Fibroblast of lung (primary cell): ENCODE measurements around the gene SERTAD2.

Experiments used
- CTCF ChIP-seq, 2 donors: IDR thresholded peaks in 1 of 2; conservative IDR thresholded peaks in 1 of 2; 1 replicate in 1 of 2; 2 replicates in 1 of 2; pipeline ENCODE4 v1.5.1; 2011 to 2012; ENCODE audit warnings: low read length in 2 of 2, control low read depth in 1 of 2, inconsistent platforms in 1 of 2, low read depth in 1 of 2, mild to moderate bottlenecking in 1 of 2
- EZH2 ChIP-seq: IDR thresholded peaks from 2 replicates; pipeline ENCODE4 v1.5.1; 2012; ENCODE audit warnings: low read length, control low read depth, mild to moderate bottlenecking; ENCODE audit errors: missing control alignments

- TF ChIP-seq EZH2 (no peak), CTCF (conservative IDR thresholded peaks at IDR 0.05 in 1 of 2, IDR thresholded peaks at IDR 0.05 in 1 of 2; ENCODE audit: low read depth in 1 of 2, low read length in 2 of 2) (no peak)
Measured at GRCh38 chr2:64632835-64633819, 20.6 kb downstream of the SERTAD2 start.
